ENCODE results near the gene SPDYE2. TPM values are rescaled to one million over a fixed set of nuclear protein-coding genes. Genes with fewer than 3 reads are reported as not detected.
"Not testable (repeated sequence)": the region's sequence is repeated elsewhere in the genome, so short reads cannot be mapped to it uniquely, and the experiment has no call there.

The SPDYE2 gene
- total RNA-seq, 2 donors from 2014 or later = 0.16 TPM; not detected in 1

GRCh38 chr7:102604431-102605145, 53.6 kb downstream of the SPDYE2 start:
- H3K36me3 ChIP-seq; H3K4me1 ChIP-seq; H3K9me3 ChIP-seq; H3K27ac ChIP-seq; H3K27me3 ChIP-seq; DNase-seq (ENCODE audit: low spot score); H3K4me3 ChIP-seq: not testable (repeated sequence)

GRCh38 chr7:102606848-102607247, 55.8 kb downstream of the SPDYE2 start:
- not testable (repeated sequence) for H3K4me1 ChIP-seq; H3K27ac ChIP-seq; H3K9me3 ChIP-seq; H3K4me3 ChIP-seq; H3K27me3 ChIP-seq; DNase-seq (ENCODE audit: low spot score); H3K36me3 ChIP-seq

- DNase-seq (ENCODE audit: low spot score); H3K27ac ChIP-seq; H3K36me3 ChIP-seq: not testable (repeated sequence)
Measured at GRCh38 chr7:102609734-102610133, 58.7 kb downstream of the SPDYE2 start.

GRCh38 chr7:102610441-102610840, 59.4 kb downstream of the SPDYE2 start:
- not testable (repeated sequence) for H3K4me3 ChIP-seq; H3K4me1 ChIP-seq; H3K27ac ChIP-seq; H3K36me3 ChIP-seq; H3K27me3 ChIP-seq; H3K9me3 ChIP-seq; DNase-seq (ENCODE audit: low spot score)

More at GRCh38 chr7:102609734-102610133, 58.7 kb downstream of the SPDYE2 start:
- H3K9me3 ChIP-seq, H3K4me3 ChIP-seq, H3K4me1 ChIP-seq, H3K27me3 ChIP-seq: not testable (repeated sequence)

GRCh38 chr7:102611013-102611674, 60.1 kb downstream of the SPDYE2 start:
- not testable (repeated sequence) for H3K27ac ChIP-seq; H3K27me3 ChIP-seq; H3K36me3 ChIP-seq; DNase-seq (ENCODE audit: low spot score); H3K4me1 ChIP-seq; H3K9me3 ChIP-seq; H3K4me3 ChIP-seq

- DNase-seq (ENCODE audit: low spot score); H3K4me3 ChIP-seq: not testable (repeated sequence)
Measured at GRCh38 chr7:102611675-102612325, 60.8 kb downstream of the SPDYE2 start.

More at GRCh38 chr7:102611675-102612325, 60.8 kb downstream of the SPDYE2 start:
- not testable (repeated sequence) for H3K9me3 ChIP-seq, H3K36me3 ChIP-seq, H3K4me1 ChIP-seq, H3K27me3 ChIP-seq
- H3K27ac ChIP-seq = peak overlapping the region in 1 of 2 donors; percentile 39

Other genes with a start within 250 kb of the SPDYE2 start
- not detected for gene SPDYE6, start 194.8 kb upstream of the SPDYE2 start, total RNA-seq
- 1 to 10 TPM; 9.6 to 9.8 TPM for gene PRKRIP1, start 154.9 kb upstream of the SPDYE2 start, total RNA-seq
- 10 to 100 TPM in 1 of 2 donors, 1 to 10 TPM in 1; 5.9 to 13.3 TPM for gene ORAI2, start 117.7 kb upstream of the SPDYE2 start, total RNA-seq
- 10 to 100 TPM; 10.8 to 16.8 TPM for gene ALKBH4, start 86.4 kb upstream of the SPDYE2 start, total RNA-seq
- 10 to 100 TPM in 1 of 2 donors, 1 to 10 TPM in 1; 9.8 to 13.7 TPM for gene LRWD1, start 86.2 kb upstream of the SPDYE2 start, total RNA-seq
- 10 to 100 TPM; 19.2 to 34.8 TPM for gene POLR2J, start 72.3 kb upstream of the SPDYE2 start, total RNA-seq
- gene RASA4B, start 33.4 kb upstream of the SPDYE2 start, total RNA-seq = 1 to 10 TPM; 4.3 to 7.5 TPM
- gene UPK3BL2, start 7.5 kb upstream of the SPDYE2 start, total RNA-seq = under 1 TPM; 0.83 to 0.89 TPM
- gene POLR2J3, start 21.4 kb downstream of the SPDYE2 start, total RNA-seq = 10 to 100 TPM in 1 of 2 donors, 1 to 10 TPM in 1; 6.2 to 10.8 TPM
- gene RASA4, start 65.5 kb downstream of the SPDYE2 start, total RNA-seq = 1 to 10 TPM; 7.0 to 8.6 TPM
- gene UPK3BL1, start 91.6 kb downstream of the SPDYE2 start, total RNA-seq = 10 to 100 TPM; 12.0 to 24.4 TPM
- gene SPDYE2B, start 99.1 kb downstream of the SPDYE2 start, total RNA-seq = not detected
- gene POLR2J2, start 120.4 kb downstream of the SPDYE2 start, total RNA-seq = 1 to 10 TPM in 1 of 2 donors, under 1 TPM in 1; 0.44 to 1.4 TPM
- gene FAM185A, start 197.8 kb downstream of the SPDYE2 start, total RNA-seq = 1 to 10 TPM; 4.6 to 9.6 TPM